VCaP (cell line): ENCODE results near the gene RPTOR.

Experiments used
- H3K27ac ChIP-seq: fragments of 450-650 bp; 2 replicates; pipeline ENCODE4 v1.5.1; 2017
- TF ChIP-seq, protein P1 (sequence below): fragments of 450-650 bp; conservative IDR thresholded peaks from 2 replicates; pipeline ENCODE4 v1.5.1; 2017; ENCODE audit warnings: mild to moderate bottlenecking, moderate library complexity

Gene RPTOR

DNA sequence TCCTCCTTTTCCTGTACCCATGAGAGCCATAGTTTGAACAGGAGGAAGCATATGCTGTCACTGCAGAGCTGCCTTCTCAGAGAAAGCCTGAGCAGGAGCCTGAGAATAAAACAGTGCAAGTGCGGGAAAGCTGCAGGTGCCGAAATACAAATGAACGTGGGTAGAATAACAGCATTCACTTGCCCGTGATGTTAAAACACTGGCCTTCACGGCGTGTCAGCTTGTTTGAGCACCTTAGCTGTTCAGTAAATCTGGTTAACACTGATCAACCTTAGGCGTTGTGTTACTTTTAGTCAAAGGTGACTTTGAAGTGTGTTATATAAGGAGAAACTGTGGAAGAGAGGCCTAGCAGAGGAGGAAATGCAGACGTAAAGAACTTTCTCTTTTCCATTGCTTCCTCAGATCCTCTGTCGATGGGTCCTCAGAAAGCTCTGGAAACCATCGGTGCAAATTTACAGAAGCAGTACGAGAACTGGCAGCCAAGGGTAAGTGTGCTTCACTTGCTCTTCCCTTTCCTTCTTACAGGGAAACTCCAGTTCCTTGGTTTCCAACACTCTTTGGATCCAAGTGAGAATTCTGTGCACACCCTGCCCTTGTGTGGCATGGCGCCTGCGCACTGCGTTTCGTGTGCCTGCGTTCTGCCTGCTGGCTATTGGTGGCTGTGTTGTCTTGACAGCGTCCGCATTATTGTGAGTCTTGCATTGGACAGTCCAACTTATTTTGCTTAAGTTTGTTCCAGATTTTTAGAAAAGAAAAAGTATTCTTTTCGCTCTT lies 98.9 kb downstream of the RPTOR start:
- TF ChIP-seq, protein P1, sequence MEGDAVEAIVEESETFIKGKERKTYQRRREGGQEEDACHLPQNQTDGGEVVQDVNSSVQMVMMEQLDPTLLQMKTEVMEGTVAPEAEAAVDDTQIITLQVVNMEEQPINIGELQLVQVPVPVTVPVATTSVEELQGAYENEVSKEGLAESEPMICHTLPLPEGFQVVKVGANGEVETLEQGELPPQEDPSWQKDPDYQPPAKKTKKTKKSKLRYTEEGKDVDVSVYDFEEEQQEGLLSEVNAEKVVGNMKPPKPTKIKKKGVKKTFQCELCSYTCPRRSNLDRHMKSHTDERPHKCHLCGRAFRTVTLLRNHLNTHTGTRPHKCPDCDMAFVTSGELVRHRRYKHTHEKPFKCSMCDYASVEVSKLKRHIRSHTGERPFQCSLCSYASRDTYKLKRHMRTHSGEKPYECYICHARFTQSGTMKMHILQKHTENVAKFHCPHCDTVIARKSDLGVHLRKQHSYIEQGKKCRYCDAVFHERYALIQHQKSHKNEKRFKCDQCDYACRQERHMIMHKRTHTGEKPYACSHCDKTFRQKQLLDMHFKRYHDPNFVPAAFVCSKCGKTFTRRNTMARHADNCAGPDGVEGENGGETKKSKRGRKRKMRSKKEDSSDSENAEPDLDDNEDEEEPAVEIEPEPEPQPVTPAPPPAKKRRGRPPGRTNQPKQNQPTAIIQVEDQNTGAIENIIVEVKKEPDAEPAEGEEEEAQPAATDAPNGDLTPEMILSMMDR: no peak
- no peak overlapping the region for H3K27ac ChIP-seq

DNA sequence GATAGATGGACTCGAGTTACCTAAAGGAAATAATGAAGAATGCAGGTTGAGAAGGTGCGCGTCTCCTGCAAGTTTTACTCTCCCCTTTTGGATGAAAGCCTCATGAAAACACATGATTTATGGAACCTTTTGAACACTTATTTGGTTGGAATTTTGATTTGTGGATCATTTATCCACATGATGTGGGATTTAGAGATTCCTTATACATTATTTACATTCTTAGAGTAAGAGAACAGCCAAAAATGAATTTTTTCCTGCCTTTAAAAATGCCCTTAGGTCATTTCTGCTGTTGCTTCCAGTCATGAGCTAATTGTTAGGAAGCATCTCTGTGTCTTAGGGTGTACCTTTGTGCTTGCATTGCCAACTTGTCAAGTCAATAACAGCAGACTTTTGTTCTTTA lies 99.9 kb downstream of the RPTOR start:
- TF ChIP-seq, protein P1: no peak

DNA sequence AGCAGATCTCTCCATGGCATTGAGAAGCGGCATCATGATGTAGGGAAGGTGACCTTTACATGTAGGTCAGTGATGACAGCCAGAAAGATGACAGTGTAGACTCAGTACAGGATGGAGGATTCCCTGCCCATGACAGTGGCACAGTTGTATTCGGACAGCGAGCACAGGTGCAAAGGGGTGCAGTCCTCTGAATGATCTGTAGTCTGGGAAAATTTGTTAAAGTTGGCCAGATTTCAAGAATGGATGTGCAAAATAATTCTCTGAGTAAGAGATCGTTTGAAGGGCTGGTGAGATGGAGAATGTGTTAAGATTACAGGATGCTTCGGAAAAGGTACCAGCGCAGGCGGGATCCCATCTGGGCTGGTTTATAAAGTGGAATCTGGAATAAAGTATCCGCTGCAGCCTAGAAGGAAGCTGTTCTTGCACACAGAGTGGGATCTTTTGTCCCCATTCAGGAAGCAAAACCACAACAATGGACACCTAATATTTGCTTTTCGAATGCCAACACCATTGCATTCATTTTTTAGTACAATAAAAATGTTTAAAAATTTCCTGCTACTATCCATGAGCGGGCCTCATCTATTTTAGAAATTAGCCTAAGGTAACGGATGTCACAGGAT lies 101.2 kb downstream of the RPTOR start:
- TF ChIP-seq, protein P1: no peak
- H3K27ac ChIP-seq: no peak overlapping the region

More for the DNA sequence above, 99.9 kb downstream of the RPTOR start:
- no peak overlapping the region for H3K27ac ChIP-seq

DNA sequence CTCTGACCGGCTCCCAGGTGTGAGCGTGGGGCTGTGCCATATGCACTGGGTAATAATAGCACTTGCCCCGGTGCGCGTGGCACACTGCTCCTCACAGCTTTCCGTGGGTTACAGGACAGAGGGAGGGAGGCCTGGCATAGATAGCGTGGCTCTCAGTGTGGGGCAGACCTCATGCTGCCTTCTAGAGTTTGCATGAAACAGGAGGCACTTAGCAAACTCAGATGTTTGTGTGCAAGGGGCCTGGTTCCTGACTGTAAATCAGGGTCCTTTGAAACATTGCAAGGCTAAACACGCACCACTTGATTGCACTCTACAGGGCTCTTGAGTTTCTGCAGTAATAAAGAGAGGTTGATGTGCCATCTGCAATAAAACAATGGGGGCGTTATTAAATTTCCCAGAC lies 101.7 kb downstream of the RPTOR start:
- TF ChIP-seq, protein P1: no peak

DNA sequence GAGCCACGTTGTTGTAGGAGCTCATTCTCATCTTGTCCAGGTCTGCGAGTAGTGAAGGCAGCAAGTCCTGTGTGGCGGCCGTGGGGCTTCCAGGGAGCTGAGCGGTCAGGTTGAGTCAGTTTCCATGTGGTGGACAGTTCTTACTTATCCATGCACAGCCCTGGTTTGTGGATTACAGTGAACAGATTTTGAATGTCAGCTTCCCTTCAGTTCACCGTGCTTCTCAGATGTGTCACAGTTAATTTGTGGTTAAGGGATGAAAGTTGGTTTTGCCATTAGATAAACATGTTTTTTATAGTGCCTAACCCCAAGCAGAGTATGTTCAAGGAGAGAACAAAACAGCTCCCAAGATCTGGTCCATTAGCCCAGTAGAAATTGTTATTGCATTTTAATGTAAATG lies 103.1 kb downstream of the RPTOR start:
- no peak overlapping the region for H3K27ac ChIP-seq
- TF ChIP-seq, protein P1: no peak

More for the DNA sequence above, 101.7 kb downstream of the RPTOR start:
- no peak overlapping the region for H3K27ac ChIP-seq

DNA sequence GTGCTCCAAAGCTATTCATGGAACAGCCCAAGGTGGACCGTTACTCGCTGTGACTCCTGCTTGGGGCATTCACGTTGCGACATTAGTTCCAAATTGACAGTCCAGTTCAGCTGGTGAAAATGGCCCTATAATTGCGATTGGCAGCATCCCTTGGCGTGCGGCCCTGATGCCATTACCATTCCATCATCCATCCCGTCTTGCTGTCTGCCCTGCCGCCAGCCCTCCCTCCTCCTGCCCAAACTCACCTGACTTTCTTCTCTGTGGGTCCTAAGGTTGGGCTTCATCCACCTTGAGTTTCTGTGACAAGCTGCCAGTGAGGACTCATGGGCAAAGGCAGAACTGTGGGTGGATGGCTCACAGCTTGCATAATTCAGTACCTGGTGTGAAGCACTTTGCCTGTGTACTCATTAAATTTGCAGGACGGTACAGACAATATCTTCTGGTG lies 104.6 kb downstream of the RPTOR start:
- no peak overlapping the region for H3K27ac ChIP-seq

More for the DNA sequence above, 104.6 kb downstream of the RPTOR start:
- TF ChIP-seq, protein P1: no peak
